ENCODE results near the gene TMEM168. TPM values are rescaled to one million over a fixed set of nuclear protein-coding genes. Genes with fewer than 3 reads are reported as not detected.
"Not testable (repeated sequence)": the region's sequence is repeated elsewhere in the genome, so short reads cannot be mapped to it uniquely, and the experiment has no call there.

Gene TMEM168
- total RNA-seq, 1 donor from 2014 or later = 30.2 TPM

DNA sequence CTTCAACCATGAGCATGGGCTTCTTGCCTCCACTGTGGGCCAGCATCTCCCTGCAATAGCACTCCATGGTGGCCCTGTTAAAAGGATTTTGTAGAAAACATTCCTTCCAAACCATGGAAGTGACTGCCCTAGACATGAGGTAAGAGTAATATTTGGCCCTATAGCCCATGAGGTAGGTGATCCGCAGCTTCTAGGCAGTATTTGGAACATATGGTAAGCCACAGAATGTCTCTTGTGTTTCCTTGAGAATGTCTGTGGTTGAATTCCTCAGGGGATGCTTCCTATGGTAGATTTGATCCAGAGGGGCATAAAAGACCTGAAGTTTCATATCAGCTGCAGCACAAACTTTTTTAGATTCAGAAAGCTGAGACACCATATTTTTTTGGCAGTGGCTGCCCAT lies 54.9 kb downstream of the TMEM168 start:
- intact Hi-C loops (cut with DNase I) = no loop called here
- H3K9me3 ChIP-seq = peaks cover 11% of the 10 kb centered on the region
- TF ChIP-seq, protein P1, sequence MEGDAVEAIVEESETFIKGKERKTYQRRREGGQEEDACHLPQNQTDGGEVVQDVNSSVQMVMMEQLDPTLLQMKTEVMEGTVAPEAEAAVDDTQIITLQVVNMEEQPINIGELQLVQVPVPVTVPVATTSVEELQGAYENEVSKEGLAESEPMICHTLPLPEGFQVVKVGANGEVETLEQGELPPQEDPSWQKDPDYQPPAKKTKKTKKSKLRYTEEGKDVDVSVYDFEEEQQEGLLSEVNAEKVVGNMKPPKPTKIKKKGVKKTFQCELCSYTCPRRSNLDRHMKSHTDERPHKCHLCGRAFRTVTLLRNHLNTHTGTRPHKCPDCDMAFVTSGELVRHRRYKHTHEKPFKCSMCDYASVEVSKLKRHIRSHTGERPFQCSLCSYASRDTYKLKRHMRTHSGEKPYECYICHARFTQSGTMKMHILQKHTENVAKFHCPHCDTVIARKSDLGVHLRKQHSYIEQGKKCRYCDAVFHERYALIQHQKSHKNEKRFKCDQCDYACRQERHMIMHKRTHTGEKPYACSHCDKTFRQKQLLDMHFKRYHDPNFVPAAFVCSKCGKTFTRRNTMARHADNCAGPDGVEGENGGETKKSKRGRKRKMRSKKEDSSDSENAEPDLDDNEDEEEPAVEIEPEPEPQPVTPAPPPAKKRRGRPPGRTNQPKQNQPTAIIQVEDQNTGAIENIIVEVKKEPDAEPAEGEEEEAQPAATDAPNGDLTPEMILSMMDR (IDR thresholded peaks at IDR 0.05) = no peak
- TF ChIP-seq POLR2AphosphoS5 (IDR thresholded peaks at IDR 0.05; ENCODE audit: insufficient read depth in 1 of 2, low read depth in 1 of 2) (no peak), POLR2A (IDR thresholded peaks at IDR 0.05) (no peak)
- H3K36me3 ChIP-seq = no peaks in the 10 kb centered on the region
- H3K27ac ChIP-seq = no peak overlapping the region
- no peaks in the 10 kb centered on the region for H3K4me1 ChIP-seq
- no peaks in the 10 kb centered on the region for H3K27me3 ChIP-seq
- no peak overlapping the region for H3K4me3 ChIP-seq
- no peak for DNase-seq (ENCODE audit: extremely low spot score in 2 of 2)

DNA sequence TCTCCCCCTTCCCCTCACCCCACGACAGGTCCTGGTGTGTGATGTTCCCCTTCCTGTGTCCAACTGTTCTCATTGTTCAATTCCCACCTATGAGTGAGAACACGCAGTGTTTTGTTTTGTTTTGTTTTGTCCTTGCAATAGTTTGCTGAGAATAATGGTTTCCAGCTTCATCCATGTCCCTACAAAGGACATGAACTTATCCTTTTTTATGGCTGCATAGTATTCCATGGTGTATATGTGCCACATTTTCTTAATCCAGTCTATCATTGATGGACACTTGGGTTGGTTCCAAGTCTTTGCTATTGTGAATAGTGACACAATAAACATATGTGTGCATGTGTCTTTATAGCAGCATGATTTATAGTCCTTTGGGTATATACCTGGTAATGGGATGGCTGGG lies 58.9 kb downstream of the TMEM168 start:
- H3K9me3 ChIP-seq; H3K4me3 ChIP-seq; H3K4me1 ChIP-seq; H3K27ac ChIP-seq; intact Hi-C loops (cut with DNase I); H3K27me3 ChIP-seq; DNase-seq (ENCODE audit: extremely low spot score in 2 of 2); H3K36me3 ChIP-seq: not testable (repeated sequence)

DNA sequence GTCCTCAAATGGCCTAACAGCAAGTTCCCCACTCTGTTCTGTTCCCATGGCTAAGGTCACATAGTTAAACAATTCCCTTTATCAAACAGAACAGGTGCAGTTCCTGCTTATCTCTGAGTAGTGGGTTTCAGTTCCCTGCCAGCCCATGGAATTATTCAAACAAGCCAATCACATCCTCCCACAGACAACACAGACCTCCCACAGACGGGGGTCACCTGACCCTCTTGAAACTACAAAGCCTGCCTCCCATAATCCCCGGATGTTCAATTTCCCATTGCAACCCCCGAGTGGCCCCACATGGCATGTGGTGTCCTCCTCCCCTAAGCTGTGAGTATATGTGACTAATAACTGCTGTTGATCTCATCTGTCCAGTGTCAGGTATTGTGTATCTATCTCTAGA lies 64.1 kb downstream of the TMEM168 start:
- TF ChIP-seq POLR2AphosphoS5 (IDR thresholded peaks at IDR 0.05; ENCODE audit: insufficient read depth in 1 of 2, low read depth in 1 of 2) (no peak), POLR2A (IDR thresholded peaks at IDR 0.05) (no peak)
- TF ChIP-seq, protein P1 (IDR thresholded peaks at IDR 0.05) = no peak
- Histone ChIP-seq H3K27me3 (no peaks in the 10 kb centered on the region), H3K4me1 (no peaks in the 10 kb centered on the region), H3K36me3 (peaks cover 0 to 2% of the 10 kb centered on the region in 2 donors), H3K9me3 (no peaks in the 10 kb centered on the region), H3K27ac (no peak overlapping the region), H3K4me3 (no peak overlapping the region)
- intact Hi-C loops (cut with DNase I) = no loop called here
- no peak for DNase-seq (ENCODE audit: extremely low spot score in 2 of 2)

DNA sequence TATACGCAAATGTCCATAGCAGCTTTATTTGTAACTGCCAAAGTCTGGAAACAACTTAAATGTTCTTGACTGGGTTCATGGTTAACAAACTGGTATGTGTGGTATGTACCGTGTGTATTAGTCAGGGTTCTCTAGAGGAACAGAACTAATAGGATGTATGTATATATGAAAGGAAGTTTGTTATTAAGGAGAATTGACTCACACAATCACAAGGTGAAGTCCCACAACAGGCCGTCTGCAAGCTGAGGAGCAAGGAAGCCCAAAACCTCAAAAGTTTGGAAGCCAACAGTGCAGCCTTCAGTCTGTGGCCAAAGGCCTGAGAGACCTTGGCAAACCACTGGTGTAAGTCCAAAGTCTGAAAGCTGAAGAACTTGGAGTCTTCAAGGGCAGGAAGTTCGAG lies 66.8 kb downstream of the TMEM168 start:
- H3K9me3 ChIP-seq = no peaks in the 10 kb centered on the region
- no peak for TF ChIP-seq POLR2A (IDR thresholded peaks at IDR 0.05)
- no peak for TF ChIP-seq POLR2AphosphoS5 (IDR thresholded peaks at IDR 0.05; ENCODE audit: insufficient read depth in 1 of 2, low read depth in 1 of 2)
- TF ChIP-seq, protein P1 (IDR thresholded peaks at IDR 0.05) = no peak
- no peak for DNase-seq (ENCODE audit: extremely low spot score in 2 of 2)
- H3K27ac ChIP-seq = no peak overlapping the region
- H3K36me3 ChIP-seq = peaks cover 0 to 2% of the 10 kb centered on the region in 2 donors
- no peak overlapping the region for H3K4me3 ChIP-seq
- H3K4me1 ChIP-seq = no peaks in the 10 kb centered on the region
- intact Hi-C loops (cut with DNase I) = no loop called here
- H3K27me3 ChIP-seq = no peaks in the 10 kb centered on the region

DNA sequence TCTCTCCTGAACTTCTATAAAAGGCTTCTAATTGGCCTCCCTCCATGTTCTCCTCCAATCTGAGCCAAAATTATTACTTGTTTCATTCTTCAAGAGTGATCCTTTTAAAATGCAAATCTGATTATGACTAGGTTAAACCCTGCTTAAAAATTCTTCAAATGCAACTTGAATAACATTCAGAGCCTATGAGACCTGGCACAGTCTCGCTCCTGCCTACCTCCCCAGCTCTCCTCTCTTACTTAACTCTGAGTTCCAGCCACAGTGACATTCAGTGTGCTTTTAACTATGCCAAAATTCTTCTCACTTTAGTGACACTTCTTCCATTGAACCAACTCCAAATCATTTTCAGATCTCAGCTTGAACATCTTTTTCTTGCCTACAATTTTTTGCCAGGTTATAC lies 68.8 kb downstream of the TMEM168 start:
- Histone ChIP-seq H3K4me1 (no peaks in the 10 kb centered on the region), H3K27me3 (no peaks in the 10 kb centered on the region), H3K4me3 (no peak overlapping the region), H3K36me3 (peaks cover 0 to 2% of the 10 kb centered on the region in 2 donors), H3K27ac (no peak overlapping the region), H3K9me3 (no peaks in the 10 kb centered on the region)
- TF ChIP-seq POLR2AphosphoS5 (IDR thresholded peaks at IDR 0.05; ENCODE audit: insufficient read depth in 1 of 2, low read depth in 1 of 2) (no peak), POLR2A (IDR thresholded peaks at IDR 0.05) (no peak)
- TF ChIP-seq, protein P1 (IDR thresholded peaks at IDR 0.05) = no peak
- no peak for DNase-seq (ENCODE audit: extremely low spot score in 2 of 2)
- intact Hi-C loops (cut with DNase I) = no loop called here

DNA sequence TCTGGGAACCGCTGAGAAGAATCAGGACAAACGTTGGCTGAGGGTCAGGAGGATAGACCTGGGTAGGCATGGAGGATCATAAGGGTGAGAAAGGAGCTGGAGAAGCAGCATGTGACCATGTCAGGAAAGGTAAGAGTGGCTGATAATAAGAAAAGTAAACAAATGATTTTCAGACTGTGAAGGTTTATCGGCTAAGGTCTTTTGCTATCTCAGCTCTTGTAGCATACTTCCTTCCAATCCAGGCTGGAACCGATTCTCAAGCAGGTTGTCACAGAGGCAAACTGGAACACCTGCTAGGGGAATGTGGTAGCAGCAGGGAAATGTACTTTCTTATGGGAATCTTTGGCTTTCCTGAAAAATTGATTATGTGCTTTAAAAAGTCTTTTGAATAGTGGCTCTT lies 74.7 kb downstream of the TMEM168 start:
- intact Hi-C loops (cut with DNase I) = no loop called here
- no peak overlapping the region for H3K4me3 ChIP-seq

More for the DNA sequence above, 74.7 kb downstream of the TMEM168 start:
- no peak for DNase-seq (ENCODE audit: extremely low spot score in 2 of 2)
- Histone ChIP-seq H3K27ac (no peak overlapping the region), H3K4me1 (no peaks in the 10 kb centered on the region), H3K36me3 (no peaks in the 10 kb centered on the region), H3K9me3 (no peaks in the 10 kb centered on the region), H3K27me3 (no peaks in the 10 kb centered on the region)
- no peak for TF ChIP-seq POLR2AphosphoS5 (IDR thresholded peaks at IDR 0.05; ENCODE audit: insufficient read depth in 1 of 2, low read depth in 1 of 2)
- TF ChIP-seq, protein P1 (IDR thresholded peaks at IDR 0.05) = no peak
- no peak for TF ChIP-seq POLR2A (IDR thresholded peaks at IDR 0.05)

Measured in vagina (tissue), 2 donors.